ENCODE data around the gene C16orf78. TPM values are rescaled to one million over a fixed set of nuclear protein-coding genes. Genes with fewer than 3 reads are reported as not detected.

Gene C16orf78
- total RNA-seq, 1 experiment from 2014 or later = not detected

DNA sequence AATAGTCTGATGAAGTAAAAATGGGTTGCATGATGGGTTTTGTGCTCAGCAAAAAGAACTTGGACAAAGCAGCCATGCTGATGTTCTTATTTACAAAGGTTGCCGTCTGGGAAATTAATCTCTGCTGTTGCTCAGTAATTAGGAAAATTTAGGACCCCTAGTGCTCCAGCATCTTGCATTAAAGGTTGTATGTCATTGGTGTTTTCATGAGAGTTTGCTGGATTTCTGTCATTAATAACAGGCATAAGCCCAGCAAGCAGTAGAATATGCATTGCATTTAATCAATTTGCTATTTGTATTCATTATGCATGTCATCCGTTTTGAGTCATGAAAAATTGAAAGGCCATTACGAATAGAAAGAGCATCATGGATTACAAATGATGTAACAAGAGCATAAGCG is 45.3 kb upstream of the C16orf78 start:
- POLR2A ChIA-PET (ENCODE audit: unreplicated experiment) = no interaction called here
- intact Hi-C loops (cut with micrococcal nuclease; ENCODE audit: unreplicated experiment) = no loop called here
- DNase-seq = no peak
- Histone ChIP-seq H3K79me2 (ENCODE audit: low read depth) (no peaks in the 10 kb centered on the region), H3K4me2 (no peak overlapping the region), H3K4me3 (no peak overlapping the region), H4K20me1 (ENCODE audit: insufficient read depth) (no peaks in the 10 kb centered on the region), H3K9me3 (ENCODE audit: insufficient read depth, low read depth) (no peaks in the 10 kb centered on the region), H3K36me3 (ENCODE audit: low read depth) (no peaks in the 10 kb centered on the region), H2AFZ (no peak overlapping the region), H3K4me1 (replicated peaks; ENCODE audit: insufficient read depth) (no peaks in the 10 kb centered on the region), H3F3A (ENCODE audit: insufficient read depth, low read depth) (no peaks in the 10 kb centered on the region), H3K27me3 (ENCODE audit: insufficient read depth, low read depth) (peaks cover 33% of the 10 kb centered on the region; the same call in 1 of the 2 replicates), H3K27ac (no peak overlapping the region), H3K9me2 (ENCODE audit: insufficient read depth) (no peaks in the 10 kb centered on the region)
- CTCF ChIA-PET = no interaction called here
- TF ChIP-seq, protein P1, sequence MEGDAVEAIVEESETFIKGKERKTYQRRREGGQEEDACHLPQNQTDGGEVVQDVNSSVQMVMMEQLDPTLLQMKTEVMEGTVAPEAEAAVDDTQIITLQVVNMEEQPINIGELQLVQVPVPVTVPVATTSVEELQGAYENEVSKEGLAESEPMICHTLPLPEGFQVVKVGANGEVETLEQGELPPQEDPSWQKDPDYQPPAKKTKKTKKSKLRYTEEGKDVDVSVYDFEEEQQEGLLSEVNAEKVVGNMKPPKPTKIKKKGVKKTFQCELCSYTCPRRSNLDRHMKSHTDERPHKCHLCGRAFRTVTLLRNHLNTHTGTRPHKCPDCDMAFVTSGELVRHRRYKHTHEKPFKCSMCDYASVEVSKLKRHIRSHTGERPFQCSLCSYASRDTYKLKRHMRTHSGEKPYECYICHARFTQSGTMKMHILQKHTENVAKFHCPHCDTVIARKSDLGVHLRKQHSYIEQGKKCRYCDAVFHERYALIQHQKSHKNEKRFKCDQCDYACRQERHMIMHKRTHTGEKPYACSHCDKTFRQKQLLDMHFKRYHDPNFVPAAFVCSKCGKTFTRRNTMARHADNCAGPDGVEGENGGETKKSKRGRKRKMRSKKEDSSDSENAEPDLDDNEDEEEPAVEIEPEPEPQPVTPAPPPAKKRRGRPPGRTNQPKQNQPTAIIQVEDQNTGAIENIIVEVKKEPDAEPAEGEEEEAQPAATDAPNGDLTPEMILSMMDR (conservative IDR thresholded peaks at IDR 0.05) = no peak
- TF ChIP-seq EZH2 (IDR thresholded peaks at IDR 0.05; ENCODE audit: low read depth) = no peak
- no TSS peak for BruUV-seq (replicated peaks)

DNA sequence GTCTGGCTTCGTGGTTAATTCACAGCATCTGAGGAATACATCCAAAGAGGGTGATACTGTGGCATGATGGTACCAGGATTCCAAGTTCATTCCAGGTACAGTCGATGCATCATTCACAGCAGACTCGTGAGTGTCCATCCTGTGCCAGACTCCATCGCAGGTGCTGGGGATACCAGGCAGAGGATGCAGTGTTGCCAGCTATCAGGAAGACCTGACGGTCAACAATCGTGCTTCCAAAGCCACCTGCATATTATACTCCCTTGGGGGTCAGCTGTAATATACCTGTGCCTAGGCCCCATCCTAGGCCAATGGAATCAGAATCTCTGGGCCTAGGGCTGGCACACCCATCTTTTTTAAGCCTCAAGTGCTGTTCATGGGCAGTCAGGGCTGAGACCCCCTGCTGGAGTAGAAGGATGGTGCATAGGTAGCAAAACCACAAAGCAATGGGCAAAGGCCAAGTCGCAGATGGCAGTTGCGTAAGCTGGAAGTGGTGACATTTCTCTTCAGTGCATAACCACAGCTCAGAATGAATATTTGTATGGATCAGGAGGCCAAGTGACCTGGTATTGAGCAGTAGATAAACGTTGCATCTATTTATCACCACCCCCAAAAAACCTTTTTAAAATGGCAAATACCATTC is 42.9 kb upstream of the C16orf78 start:
- H2AFZ ChIP-seq = no peak overlapping the region
- no peaks in the 10 kb centered on the region for H3K4me1 ChIP-seq (replicated peaks; ENCODE audit: insufficient read depth)
- no TSS peak for BruUV-seq (replicated peaks)
- no peaks in the 10 kb centered on the region for H3K79me2 ChIP-seq (ENCODE audit: low read depth)
- H3K27ac ChIP-seq = no peak overlapping the region
- no peak for DNase-seq
- H3K9me3 ChIP-seq (ENCODE audit: insufficient read depth, low read depth) = no peaks in the 10 kb centered on the region
- no peaks in the 10 kb centered on the region for H3K36me3 ChIP-seq (ENCODE audit: low read depth)
- no peaks in the 10 kb centered on the region for H3F3A ChIP-seq (ENCODE audit: insufficient read depth, low read depth)
- H3K4me3 ChIP-seq = no peak overlapping the region
- intact Hi-C loops (cut with micrococcal nuclease; ENCODE audit: unreplicated experiment) = no loop called here
- H3K9me2 ChIP-seq (ENCODE audit: insufficient read depth) = no peaks in the 10 kb centered on the region
- TF ChIP-seq, protein P1 (conservative IDR thresholded peaks at IDR 0.05) = no peak
- no peak for TF ChIP-seq EZH2 (IDR thresholded peaks at IDR 0.05; ENCODE audit: low read depth)
- no peak overlapping the region for H3K4me2 ChIP-seq
- ChIA-PET POLR2A (ENCODE audit: unreplicated experiment) (no interaction called here), CTCF (no interaction called here)
- H3K27me3 ChIP-seq (ENCODE audit: insufficient read depth, low read depth) = peaks cover 17% of the 10 kb centered on the region; the same call in 1 of the 2 replicates
- H4K20me1 ChIP-seq (ENCODE audit: insufficient read depth) = no peaks in the 10 kb centered on the region

GRCh38 chr16:49332589-49333258 is 40.9 kb upstream of the C16orf78 start:
- Histone ChIP-seq H4K20me1 (ENCODE audit: insufficient read depth) (no peaks in the 10 kb centered on the region), H3K79me2 (ENCODE audit: low read depth) (no peaks in the 10 kb centered on the region), H3K4me1 (replicated peaks; ENCODE audit: insufficient read depth) (no peaks in the 10 kb centered on the region), H3K27ac (no peak overlapping the region), H3F3A (ENCODE audit: insufficient read depth, low read depth) (no peaks in the 10 kb centered on the region), H3K4me2 (no peak overlapping the region), H3K9me2 (ENCODE audit: insufficient read depth) (no peaks in the 10 kb centered on the region), H3K4me3 (no peak overlapping the region), H2AFZ (no peak overlapping the region), H3K27me3 (ENCODE audit: insufficient read depth, low read depth) (peaks cover 12% of the 10 kb centered on the region; the same call in 1 of the 2 replicates), H3K36me3 (ENCODE audit: low read depth) (no peaks in the 10 kb centered on the region), H3K9me3 (ENCODE audit: insufficient read depth, low read depth) (no peaks in the 10 kb centered on the region)
- ChIA-PET POLR2A (ENCODE audit: unreplicated experiment) (no interaction called here), CTCF (no interaction called here)
- no peak for DNase-seq
- TF ChIP-seq, protein P1 (conservative IDR thresholded peaks at IDR 0.05) = no peak
- TF ChIP-seq EZH2 (IDR thresholded peaks at IDR 0.05; ENCODE audit: low read depth) = no peak
- BruUV-seq (replicated peaks) = no TSS peak
- intact Hi-C loops (cut with micrococcal nuclease; ENCODE audit: unreplicated experiment) = no loop called here

All from PC-9 (cell line).